K562 (cell line): ENCODE results near the gene GATAD2B. TPM values are rescaled to one million over a fixed set of nuclear protein-coding genes. Genes with fewer than 3 reads are reported as not detected.

Source experiments
- ASH1L ChIP-seq: fragments of 450-650 bp; IDR thresholded peaks from 2 replicates; pipeline ENCODE4 v1.6.1; 2018; ENCODE audit warnings: borderline replicate concordance, mild to moderate bottlenecking, low read depth; ENCODE audit not compliant: partially characterized antibody
- ATF4 ChIP-seq: fragments of 450-650 bp; formaldehyde crosslinking; IDR thresholded peaks from 2 replicates; pipeline ENCODE4 v1.4.0; 2022; ENCODE audit warnings: mild to moderate bottlenecking, moderate library complexity
- CCNT2 ChIP-seq: IDR thresholded peaks from 2 replicates; pipeline ENCODE4 v1.6.1; 2011; ENCODE audit warnings: borderline replicate concordance, low read depth, mild to moderate bottlenecking, moderate library complexity, mixed read lengths, low read length; ENCODE audit not compliant: insufficient read length; ENCODE audit errors: extremely low read depth
- CREB1 ChIP-seq, 2 experiments: sonication (generic) in 1 of 2; formaldehyde crosslinking in 1 of 2; IDR thresholded peaks; 2 replicates each; pipeline versions ENCODE4 v1.6.1 to v1.8.0; 2012 to 2022; ENCODE audit warnings: inconsistent platforms in 1 of 2, mild to moderate bottlenecking in 1 of 2, missing genetic modification reagents in 1 of 2, moderate library complexity in 1 of 2
- ELF4 ChIP-seq: fragments of 450-650 bp; formaldehyde crosslinking; IDR thresholded peaks from 2 replicates; pipeline ENCODE4 v1.4.0; 2022; ENCODE audit warnings: missing genetic modification characterization
- LCOR ChIP-seq: sonication (generic); formaldehyde crosslinking; IDR thresholded peaks from 2 replicates; pipeline ENCODE4 v1.8.0; 2022; ENCODE audit warnings: mild to moderate bottlenecking, missing genetic modification reagents
- MITF ChIP-seq: IDR thresholded peaks from 2 replicates; pipeline ENCODE4 v1.6.1; 2014; ENCODE audit warnings: antibody characterized with exemption
- SAP30 ChIP-seq: fragments of 200-600 bp; sonication (generic); IDR thresholded peaks from 2 replicates; pipeline ENCODE4 v1.6.1; 2012; ENCODE audit warnings: borderline replicate concordance, low read depth, mild to moderate bottlenecking, moderate library complexity, low read length, control low read depth, inconsistent platforms; ENCODE audit not compliant: insufficient read depth, poor library complexity, severe bottlenecking
- SIN3B ChIP-seq: fragments of 450-650 bp; IDR thresholded peaks from 2 replicates; pipeline ENCODE4 v1.6.1; 2017; ENCODE audit warnings: low read depth, mild to moderate bottlenecking, moderate library complexity
- SMARCB1 ChIP-seq: IDR thresholded peaks from 2 replicates; pipeline ENCODE4 v1.6.1; 2011; ENCODE audit warnings: improper control_type of control experiment, low read depth; ENCODE audit not compliant: insufficient read length
- SUPT5H ChIP-seq: fragments of 450-650 bp; IDR thresholded peaks from 2 replicates; pipeline ENCODE4 v1.6.1; 2016
- ZFP1 ChIP-seq: fragments of 450-650 bp; formaldehyde crosslinking; IDR thresholded peaks from 2 replicates; pipeline ENCODE4 v1.4.0; 2020; ENCODE audit warnings: mild to moderate bottlenecking, mixed read lengths
- ZNF23 ChIP-seq: fragments of 250-450 bp; sonication (Bioruptor Pico); IDR thresholded peaks from 2 replicates; pipeline ENCODE4 v1.4.0; 2020; ENCODE audit warnings: mild to moderate bottlenecking
- polyA plus RNA-seq, 8 experiments: library from polyadenylated mRNA; depleted of rRNA in 4 of 8; stranded (reverse) in 5 of 8; unstranded in 3 of 8; fragments of >200 nt; fragmentation: Nextera tagmentation in 2 of 8; fragmentation: Illumina TruSeq in 1 of 8; extraction: Ambion mirVana in 2 of 8; extraction: Trizol in 1 of 8; gene quantifications; 2 replicates each; pipeline versions ENCODE4 v1.2.1 to v1.2.3, GENCODE V29; 2011 to 2014; ENCODE audit warnings: inconsistent platforms in 1 of 8, missing spikeins in 1 of 8
- total RNA-seq, 7 experiments: library from RNA; depleted of rRNA in 6 of 7; stranded (reverse); fragments of >200 nt in 6 of 7; fragmentation: Illumina TruSeq in 2 of 7; extraction: Trizol in 2 of 7; gene quantifications; 2 replicates each; pipeline versions ENCODE4 v1.2.1 to v1.2.3, GENCODE V29; 2011 to 2021; ENCODE audit warnings: low replicate concordance in 1 of 7
- TF ChIP-seq, protein P1 (sequence below), 3 experiments: fragments of 200-800 bp in 1 of 3; fragments of 250-450 bp in 1 of 3; fragments of 450-650 bp in 1 of 3; sonication (Bioruptor Pico) in 1 of 3; sonication (Bioruptor generic) in 1 of 3; formaldehyde crosslinking in 1 of 3; IDR thresholded peaks; 2 replicates each; pipeline versions ENCODE4 v1.6.1 to v1.8.0; 2016 to 2022; ENCODE audit warnings: mild to moderate bottlenecking in 2 of 3, missing genetic modification characterization in 2 of 3, missing compliant biosample characterization in 1 of 3, moderate library complexity in 1 of 3
- TF ChIP-seq, protein P2 (sequence below): IDR thresholded peaks from 3 replicates; pipeline ENCODE4 v1.6.1; 2011; ENCODE audit warnings: borderline replicate concordance, mild to moderate bottlenecking; ENCODE audit not compliant: insufficient read length, insufficient read depth
- TF ChIP-seq, protein P3 (sequence below): sonication (generic); formaldehyde crosslinking; IDR thresholded peaks from 2 replicates; pipeline ENCODE4 v1.8.1; 2022; ENCODE audit warnings: missing genetic modification reagents

The GATAD2B gene
- total and polyA plus RNA-seq, 9 of the 15 experiments (the other 6 are each of a cell fraction or from before 2014, with no cell fraction given) = 1.5 to 40.2 (median 4.9) TPM

GRCh38 chr1:153958111-153958960 lies 35.6 kb upstream of the GATAD2B start, which contains the start of gene CRTC2 (continued):
- 0 out of 2 replicates have a peak, but pooled peaks have one; percentile 62 for TF ChIP-seq LCOR (CRISPR knock-in tag)
- no peak for TF ChIP-seq ZNF23 (CRISPR knock-in tag)
- TF ChIP-seq ASH1L = peak; percentile 89
- TF ChIP-seq SAP30 = peak; percentile 69
- TF ChIP-seq, protein P1, sequence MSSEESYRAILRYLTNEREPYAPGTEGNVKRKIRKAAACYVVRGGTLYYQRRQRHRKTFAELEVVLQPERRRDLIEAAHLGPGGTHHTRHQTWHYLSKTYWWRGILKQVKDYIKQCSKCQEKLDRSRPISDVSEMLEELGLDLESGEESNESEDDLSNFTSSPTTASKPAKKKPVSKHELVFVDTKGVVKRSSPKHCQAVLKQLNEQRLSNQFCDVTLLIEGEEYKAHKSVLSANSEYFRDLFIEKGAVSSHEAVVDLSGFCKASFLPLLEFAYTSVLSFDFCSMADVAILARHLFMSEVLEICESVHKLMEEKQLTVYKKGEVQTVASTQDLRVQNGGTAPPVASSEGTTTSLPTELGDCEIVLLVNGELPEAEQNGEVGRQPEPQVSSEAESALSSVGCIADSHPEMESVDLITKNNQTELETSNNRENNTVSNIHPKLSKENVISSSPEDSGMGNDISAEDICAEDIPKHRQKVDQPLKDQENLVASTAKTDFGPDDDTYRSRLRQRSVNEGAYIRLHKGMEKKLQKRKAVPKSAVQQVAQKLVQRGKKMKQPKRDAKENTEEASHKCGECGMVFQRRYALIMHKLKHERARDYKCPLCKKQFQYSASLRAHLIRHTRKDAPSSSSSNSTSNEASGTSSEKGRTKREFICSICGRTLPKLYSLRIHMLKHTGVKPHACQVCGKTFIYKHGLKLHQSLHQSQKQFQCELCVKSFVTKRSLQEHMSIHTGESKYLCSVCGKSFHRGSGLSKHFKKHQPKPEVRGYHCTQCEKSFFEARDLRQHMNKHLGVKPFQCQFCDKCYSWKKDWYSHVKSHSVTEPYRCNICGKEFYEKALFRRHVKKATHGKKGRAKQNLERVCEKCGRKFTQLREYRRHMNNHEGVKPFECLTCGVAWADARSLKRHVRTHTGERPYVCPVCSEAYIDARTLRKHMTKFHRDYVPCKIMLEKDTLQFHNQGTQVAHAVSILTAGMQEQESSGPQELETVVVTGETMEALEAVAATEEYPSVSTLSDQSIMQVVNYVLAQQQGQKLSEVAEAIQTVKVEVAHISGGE (CRISPR knock-in tag; IDR thresholded peaks at IDR 0.05) = peak in 1 of 3 experiments; percentile 88; a peak in 2 of 6 replicates
- TF ChIP-seq MITF = no peak
- TF ChIP-seq SIN3B = peak; percentile 30; the same call in 1 of the 2 replicates
- TF ChIP-seq ELF4 (CRISPR knock-in tag) = peak; percentile 93
- peak; percentile 66; the same call in 1 of the 2 replicates for TF ChIP-seq ATF4
- peak; percentile 53 for TF ChIP-seq CCNT2
- TF ChIP-seq CREB1 (IDR thresholded peaks at IDR 0.05) = peak; percentile 68
- peak; percentile 72; the same call in 1 of the 2 replicates for TF ChIP-seq CREB1 (CRISPR knock-in tag; IDR thresholded peaks at IDR 0.05)
- TF ChIP-seq SUPT5H = peak; percentile 78
- TF ChIP-seq SMARCB1 = no peak
- TF ChIP-seq, protein P2, sequence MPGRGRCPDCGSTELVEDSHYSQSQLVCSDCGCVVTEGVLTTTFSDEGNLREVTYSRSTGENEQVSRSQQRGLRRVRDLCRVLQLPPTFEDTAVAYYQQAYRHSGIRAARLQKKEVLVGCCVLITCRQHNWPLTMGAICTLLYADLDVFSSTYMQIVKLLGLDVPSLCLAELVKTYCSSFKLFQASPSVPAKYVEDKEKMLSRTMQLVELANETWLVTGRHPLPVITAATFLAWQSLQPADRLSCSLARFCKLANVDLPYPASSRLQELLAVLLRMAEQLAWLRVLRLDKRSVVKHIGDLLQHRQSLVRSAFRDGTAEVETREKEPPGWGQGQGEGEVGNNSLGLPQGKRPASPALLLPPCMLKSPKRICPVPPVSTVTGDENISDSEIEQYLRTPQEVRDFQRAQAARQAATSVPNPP = no peak
- TF ChIP-seq, protein P3, sequence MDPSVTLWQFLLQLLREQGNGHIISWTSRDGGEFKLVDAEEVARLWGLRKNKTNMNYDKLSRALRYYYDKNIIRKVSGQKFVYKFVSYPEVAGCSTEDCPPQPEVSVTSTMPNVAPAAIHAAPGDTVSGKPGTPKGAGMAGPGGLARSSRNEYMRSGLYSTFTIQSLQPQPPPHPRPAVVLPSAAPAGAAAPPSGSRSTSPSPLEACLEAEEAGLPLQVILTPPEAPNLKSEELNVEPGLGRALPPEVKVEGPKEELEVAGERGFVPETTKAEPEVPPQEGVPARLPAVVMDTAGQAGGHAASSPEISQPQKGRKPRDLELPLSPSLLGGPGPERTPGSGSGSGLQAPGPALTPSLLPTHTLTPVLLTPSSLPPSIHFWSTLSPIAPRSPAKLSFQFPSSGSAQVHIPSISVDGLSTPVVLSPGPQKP (CRISPR knock-in tag) = no peak
- no peak for TF ChIP-seq ZFP1 (CRISPR knock-in tag)
